CD1c-positive myeloid dendritic cell (primary cell): ENCODE measurements around the gene KLHDC8A.
"Not testable (repeated sequence)": the region's sequence is repeated elsewhere in the genome, so short reads cannot be mapped to it uniquely, and the experiment has no call there.

Experiments
- DNase-seq: peaks from one replicate; pipeline ENCODE4 v3.0.0-alpha.2; 2016; ENCODE audit errors: extremely low spot score

The KLHDC8A gene

GRCh38 chr1:205318231-205318991 is 38.3 kb downstream of the KLHDC8A start:
- peak; percentile 15 for DNase-seq

- DNase-seq, result no peak
Observed at GRCh38 chr1:205317311-205317917, 39.3 kb downstream of the KLHDC8A start.

- DNase-seq, result no peak
Observed at GRCh38 chr1:205316161-205316566, 40.6 kb downstream of the KLHDC8A start.

- DNase-seq, result no peak
Observed at GRCh38 chr1:205315008-205315618, 41.6 kb downstream of the KLHDC8A start.

GRCh38 chr1:205313563-205314308 is 43.0 kb downstream of the KLHDC8A start:
- peak; percentile 85 for DNase-seq

GRCh38 chr1:205312866-205313562 is 43.7 kb downstream of the KLHDC8A start:
- DNase-seq, result no peak

GRCh38 chr1:205310976-205311704 is 45.6 kb downstream of the KLHDC8A start:
- peak; percentile 86 for DNase-seq

- DNase-seq, result no peak
Observed at GRCh38 chr1:205309741-205310140, 47.0 kb downstream of the KLHDC8A start.

- no peak for DNase-seq
Observed at GRCh38 chr1:205306929-205307566, 49.7 kb downstream of the KLHDC8A start.

- DNase-seq, result no peak
Observed at GRCh38 chr1:205304695-205305070, 52.0 kb downstream of the KLHDC8A start.

GRCh38 chr1:205304046-205304694 is 52.6 kb downstream of the KLHDC8A start:
- no peak for DNase-seq

- DNase-seq, result no peak
Observed at GRCh38 chr1:205303247-205303888, 53.4 kb downstream of the KLHDC8A start.

GRCh38 chr1:205301842-205302588 is 54.7 kb downstream of the KLHDC8A start:
- no peak for DNase-seq

GRCh38 chr1:205301205-205301821 is 55.4 kb downstream of the KLHDC8A start:
- no peak for DNase-seq

- no peak for DNase-seq
Observed at GRCh38 chr1:205300149-205300548, 56.6 kb downstream of the KLHDC8A start.

- no peak for DNase-seq
Observed at GRCh38 chr1:205298191-205298994, 58.3 kb downstream of the KLHDC8A start.

GRCh38 chr1:205297546-205298177 is 59.1 kb downstream of the KLHDC8A start:
- not testable (repeated sequence) for DNase-seq
